Right forelimb (tissue), 1 donor: ENCODE data around the gene TMA7.
"Not testable (repeated sequence)": the region's sequence is repeated elsewhere in the genome, so short reads cannot be mapped to it uniquely, and the experiment has no call there.

ENCODE experiments used
- DNase-seq: peaks from one replicate; pipeline ENCODE4 v3.0.0-alpha.2; 2018

TMA7 gene

DNA sequence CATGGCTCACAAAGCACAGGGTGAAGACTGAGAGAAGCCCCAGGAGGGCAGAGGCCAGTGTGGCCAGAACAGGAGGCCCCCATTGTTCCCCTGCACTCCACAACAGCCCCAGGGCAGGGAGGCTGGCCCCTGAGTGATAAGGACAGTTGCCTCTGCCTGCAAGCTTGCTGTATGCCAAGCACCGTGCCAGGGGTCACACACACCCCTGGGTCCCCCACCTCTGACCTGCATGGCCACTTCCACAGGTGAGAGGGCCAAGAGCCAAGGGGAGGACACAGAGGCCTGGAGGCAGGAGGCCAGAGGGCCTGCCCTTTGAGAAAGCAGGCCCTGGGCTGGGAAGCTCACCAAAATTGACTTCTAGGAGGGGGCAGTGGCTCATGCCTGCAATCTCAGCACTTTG lies 30.2 kb downstream of the TMA7 start:
- DNase-seq = no peak

DNA sequence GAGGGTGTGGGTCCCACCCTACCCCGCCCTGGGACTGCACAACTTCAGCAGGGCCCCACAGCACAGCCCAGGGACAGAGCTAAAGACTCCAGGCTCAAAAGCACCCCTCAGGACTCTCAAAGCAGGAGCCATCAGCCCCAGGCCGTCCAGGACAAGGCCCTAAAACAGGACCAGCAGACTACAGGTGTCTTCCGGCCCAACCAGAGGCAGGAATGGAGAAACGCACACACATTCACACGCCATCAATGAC lies 32.5 kb downstream of the TMA7 start:
- no peak for DNase-seq

DNA sequence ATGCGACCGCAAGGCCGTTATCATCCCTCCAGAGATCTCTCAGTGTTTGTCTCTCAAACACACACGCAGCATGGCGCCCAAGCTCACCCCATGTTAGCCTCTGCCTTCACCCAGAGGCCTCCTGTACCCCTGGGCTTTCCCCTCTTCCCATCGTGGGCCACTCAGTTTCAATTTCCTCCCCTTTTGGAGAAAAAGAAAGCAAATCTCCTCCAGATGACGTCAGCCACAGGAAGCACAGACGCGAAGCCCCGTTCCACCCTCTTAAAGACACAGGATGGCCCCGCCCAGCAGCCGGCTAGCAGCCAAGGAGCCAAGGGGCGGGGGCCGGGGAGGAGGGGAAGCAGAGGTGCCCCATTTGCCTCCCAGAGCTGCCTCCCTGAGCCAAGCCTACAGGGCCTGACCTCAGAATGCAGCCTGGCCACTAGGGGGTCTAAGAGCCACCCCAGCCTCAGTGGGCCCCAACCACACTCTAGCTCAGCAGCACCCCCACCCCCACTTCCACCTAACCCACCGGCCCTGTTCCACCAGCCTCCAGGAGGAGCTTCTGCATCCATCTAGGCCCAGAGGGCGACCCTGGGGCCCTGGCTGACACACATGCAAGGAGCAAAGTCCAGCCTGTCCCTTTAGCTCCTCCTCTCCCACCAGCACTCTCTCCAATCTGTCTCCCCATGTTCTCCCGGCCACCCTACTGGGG lies 33.0 kb downstream of the TMA7 start:
- DNase-seq = peak; percentile 91

DNA sequence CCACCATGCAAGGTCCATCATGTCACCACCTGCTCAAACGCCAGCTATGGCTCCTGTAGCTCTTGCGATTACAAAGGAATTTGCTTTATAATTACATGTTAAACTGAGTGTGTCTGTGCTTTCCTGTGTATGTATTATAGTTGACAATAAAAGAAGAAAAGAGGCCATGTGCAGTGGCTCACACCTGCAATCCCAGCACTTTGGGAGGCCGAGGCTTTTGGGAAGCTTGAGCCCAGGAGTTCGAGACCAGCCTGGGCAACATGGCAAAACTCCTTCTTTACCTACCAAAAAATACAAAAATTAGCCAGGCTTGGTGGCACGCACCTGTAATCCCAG lies 33.5 kb downstream of the TMA7 start:
- no peak for DNase-seq

DNA sequence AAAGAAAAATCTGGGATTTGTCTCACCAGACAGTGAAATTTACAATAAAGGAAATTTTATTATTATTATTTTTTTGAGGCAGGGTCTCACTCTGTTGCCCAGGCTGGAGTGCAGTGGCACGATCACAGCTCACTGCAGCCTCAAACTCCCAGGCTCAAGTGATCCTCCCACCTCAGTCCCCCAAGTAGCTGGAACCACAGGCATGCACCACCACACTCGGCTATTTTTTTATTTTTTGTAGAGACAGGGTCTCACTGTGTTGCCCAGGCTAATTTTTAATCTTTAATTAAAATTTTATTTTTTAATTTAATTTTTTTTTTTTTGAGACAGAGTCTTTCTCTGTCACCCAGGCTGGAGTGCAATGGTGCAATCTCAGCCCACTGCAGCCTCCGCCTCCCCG lies 34.0 kb downstream of the TMA7 start:
- DNase-seq = not testable (repeated sequence)

DNA sequence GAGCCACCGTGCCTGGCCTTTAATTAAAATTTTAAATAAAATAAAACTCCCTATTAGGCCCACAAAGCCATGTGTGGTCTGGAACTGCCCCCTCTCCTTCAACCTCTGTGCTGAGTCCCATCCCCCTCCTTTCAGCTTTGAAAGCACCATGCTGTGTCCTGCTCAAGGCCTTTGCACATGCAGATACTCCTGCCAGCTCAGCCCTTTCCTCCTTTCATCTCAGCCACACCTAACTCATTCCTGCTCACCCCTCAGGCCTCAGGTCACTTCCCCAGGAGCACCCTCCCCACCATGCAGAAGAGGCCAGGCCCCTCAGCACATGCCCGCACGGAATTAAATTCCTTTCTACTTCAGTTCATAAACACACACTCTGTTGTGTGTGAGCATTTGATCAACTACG lies 34.6 kb downstream of the TMA7 start:
- no peak for DNase-seq

DNA sequence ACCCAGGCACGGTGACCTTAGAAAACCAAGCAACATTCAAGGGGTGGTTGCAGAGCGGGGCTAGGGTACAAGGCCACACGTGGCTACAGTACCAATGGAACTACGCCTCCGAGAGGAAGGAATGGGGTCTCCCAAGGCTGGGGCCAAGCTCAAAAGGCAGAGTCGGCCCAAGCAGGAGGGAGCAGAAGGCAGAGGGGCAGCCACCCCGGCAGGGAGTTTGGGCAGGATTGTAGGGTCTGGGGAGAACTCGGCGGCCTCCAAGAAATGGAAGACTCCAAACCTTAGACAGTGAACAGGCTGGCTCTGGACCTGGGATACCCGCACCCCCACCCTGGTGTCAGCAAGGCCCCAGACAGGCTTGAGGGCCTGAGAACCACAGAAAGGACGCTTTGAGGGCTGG lies 35.1 kb downstream of the TMA7 start:
- no peak for DNase-seq

DNA sequence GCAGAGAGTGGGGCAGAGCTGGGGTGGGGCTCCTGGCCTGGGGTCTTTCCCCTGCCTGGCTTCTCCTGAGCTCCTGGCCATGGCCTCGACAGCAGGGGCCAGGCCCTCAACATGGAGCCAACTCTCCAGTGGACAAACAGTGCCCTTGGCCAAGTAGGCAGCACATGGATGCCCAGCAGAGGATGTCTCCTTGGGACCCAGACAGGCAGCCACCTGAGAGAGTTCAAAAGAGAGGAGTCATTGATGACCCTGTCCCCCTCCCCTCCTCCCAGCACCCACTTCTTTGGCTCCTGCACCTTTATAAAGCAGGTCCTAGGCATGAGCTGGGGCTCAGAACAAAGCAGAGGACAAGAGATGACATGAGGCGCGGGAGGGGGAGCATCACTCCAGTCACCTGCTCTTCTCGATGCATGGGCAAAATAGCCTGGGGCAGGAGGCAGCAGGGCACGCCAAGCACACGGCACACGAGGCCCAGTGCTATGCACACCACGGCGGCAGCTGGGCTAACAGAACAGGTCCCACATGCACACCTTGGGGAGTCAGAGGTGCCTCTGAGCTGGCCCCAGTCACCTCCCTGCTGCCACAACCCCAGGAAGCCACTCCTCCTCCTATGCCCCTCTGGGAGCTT lies 36.5 kb downstream of the TMA7 start:
- DNase-seq = no peak

DNA sequence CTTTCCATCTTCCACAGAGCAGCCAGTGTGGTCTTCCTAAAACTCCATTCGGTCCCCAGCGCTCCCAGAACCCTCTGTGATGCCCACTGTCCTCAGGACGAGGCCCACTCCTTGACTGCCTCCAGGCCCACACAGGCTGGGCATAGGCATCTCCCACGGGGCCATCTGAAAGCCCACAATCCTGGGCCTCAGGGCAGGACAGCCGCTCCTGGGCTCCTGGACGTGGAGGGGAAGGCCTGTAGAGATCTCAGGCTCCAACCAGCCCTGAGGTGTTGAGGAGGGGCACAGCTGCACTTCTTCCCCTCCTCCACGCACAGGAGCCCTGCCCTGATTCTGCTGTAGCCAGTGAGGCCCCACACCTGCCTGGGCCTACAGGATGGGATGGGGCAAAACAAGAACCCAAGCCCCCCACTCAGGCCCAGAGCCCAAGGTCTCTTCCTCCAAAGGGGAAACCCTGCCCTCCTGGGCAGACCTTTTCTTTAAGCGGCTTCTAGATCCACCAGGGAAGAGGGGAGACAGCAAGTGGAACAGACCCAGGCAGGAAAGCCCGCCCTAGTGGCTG lies 38.0 kb downstream of the TMA7 start:
- no peak for DNase-seq

DNA sequence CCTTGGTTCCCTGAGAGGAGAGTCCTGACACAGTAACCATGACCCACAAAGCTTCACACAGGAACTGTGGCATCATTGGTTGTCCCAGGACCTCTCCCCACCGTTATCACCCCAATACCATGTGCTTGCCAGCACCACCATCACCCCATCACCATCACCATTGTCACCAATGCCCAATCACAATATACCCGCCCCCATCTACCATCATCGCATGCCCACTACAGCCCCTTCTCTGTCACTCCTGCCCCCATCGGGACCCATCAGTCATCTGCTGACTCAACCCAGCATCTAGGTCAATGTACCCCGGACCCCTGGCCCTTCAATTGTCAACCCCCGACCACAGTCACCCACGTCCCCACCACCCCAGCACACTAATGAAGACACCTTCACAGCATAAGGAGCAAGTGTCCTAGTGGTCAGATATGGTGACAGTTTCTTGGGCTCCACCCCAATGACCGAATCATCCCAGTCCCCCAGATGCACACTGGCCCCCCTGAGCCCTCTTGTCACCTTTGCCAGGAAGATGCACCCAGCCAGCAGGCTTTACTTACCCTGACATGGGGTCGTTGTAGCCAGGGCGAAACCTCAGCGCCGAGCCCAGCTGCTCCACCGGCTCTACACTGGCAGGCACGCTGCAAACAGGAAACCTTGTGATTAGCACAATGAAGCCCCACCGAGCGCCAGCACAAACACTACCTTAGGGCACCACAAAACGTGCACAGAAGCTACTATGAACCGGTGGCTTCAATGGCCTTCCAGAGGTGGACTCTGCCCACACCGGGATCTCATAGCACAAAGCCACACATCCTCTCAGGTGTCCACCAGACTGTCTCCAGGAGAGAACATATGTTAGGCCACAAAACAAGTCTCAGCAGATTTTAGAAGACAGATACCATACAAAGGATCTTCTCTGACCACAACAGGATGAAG lies 38.8 kb downstream of the TMA7 start:
- no peak for DNase-seq

DNA sequence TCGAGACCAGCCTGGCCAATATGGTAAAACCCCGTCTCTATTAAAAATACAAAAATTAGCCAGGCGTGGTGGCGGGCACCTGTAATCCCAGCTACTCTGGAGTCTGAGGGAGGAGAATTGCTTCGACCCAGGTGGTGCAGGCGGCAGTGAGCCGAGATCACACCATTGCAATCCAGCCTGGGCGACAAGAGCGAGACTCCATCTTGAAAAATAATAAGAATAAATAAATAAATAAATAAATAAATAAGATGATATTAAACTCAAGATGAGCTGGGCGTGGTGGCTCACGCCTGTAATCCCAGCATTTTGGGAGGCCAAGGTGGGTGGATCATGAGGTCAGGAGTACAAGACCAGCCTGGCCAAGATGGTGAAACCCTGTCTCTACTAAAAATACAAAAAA lies 40.8 kb downstream of the TMA7 start:
- not testable (repeated sequence) for DNase-seq

DNA sequence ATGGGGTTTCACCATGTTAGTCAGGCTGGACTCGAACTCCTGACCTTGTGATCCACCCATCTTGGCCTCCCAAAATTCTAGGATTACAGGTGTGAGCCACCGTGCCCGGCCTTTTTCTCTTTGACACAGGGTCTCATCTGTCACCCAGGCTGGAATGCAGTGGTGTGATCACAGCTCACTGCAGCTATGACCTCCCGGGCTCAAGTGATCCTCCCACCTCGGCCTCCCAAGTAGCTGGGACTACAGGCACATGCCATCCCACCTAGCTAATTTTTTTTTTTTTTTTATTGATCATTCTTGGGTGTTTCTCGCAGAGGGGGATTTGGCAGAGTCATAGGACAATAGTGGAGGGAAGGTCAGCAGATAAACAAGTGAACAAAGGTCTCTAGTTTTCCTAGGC lies 42.8 kb downstream of the TMA7 start:
- not testable (repeated sequence) for DNase-seq

DNA sequence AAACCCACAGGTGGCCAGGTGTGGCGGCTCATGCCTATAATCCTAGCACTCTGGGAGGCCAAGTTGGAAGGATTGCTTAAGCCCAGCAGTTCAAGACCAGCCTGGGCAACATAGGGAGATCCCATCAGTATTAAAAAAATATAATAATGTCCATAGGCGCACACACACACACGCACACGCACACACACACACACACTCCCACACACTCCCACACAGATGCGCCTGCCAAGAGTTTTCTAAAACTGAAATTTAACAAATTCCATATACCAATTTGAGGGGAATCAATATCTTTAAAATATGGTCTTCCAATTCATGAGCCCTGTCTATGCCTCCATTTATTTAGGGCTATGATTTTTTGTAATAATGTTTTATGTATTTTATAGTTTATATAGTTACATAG lies 46.9 kb downstream of the TMA7 start:
- DNase-seq = no peak

DNA sequence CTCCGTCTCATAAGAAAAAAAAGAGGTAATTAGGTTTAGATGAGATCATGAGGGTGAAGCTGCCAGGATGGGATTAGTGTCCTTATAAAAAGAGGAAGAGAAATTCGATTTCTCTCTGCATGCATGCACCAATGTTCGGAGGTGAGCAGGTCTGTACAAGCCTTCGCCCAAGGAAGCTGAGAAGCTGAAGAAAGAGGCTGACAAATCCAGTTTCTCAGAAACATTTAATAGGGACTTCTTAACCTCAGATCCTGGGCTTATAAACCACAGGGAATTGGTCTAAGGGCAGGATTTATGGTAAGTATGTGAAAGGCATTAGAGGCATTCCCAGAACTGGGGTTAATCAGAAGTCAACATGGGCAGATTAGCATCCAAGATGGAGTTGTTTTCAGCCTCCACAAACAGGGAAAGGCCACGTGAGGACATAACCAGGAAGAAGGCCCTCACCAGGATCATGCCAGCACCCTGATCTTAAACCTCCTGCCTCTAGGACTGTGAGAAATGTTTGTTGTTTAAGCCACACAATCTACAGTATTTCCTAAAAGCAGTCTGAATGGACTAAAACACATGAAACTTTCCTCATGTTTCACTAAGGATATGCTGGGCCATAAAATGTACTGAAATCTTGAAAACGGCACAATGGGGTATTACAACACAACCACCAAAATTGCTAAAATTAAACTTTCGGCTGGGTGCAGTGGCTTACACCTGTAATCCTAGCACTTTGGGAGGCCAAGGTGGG lies 52.6 kb downstream of the TMA7 start:
- no peak for DNase-seq

DNA sequence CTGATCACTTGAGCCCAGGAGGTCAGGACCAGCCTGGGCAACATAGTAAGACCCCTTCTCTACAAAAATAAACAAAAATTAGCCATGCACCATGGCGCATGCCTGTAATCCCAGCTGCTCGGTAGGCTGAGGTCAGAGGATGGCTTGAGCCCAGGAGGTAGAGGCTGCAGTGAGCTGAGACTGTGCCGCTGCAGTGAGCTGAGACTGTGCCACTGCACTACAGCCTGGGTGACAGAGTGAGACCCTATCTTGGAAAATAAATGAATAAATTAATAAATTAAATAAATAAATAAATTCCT lies 53.1 kb downstream of the TMA7 start:
- no peak for DNase-seq
